Astrocyte of the cerebellum (primary cell): ENCODE data around the gene LIM2.

Source experiments
- DNase-seq: peaks from one replicate; pipeline ENCODE4 v3.0.0-alpha.2; 2011; ENCODE audit warnings: low read depth
- H3K4me3 ChIP-seq: 2 replicates; pipeline ENCODE4 v1.5.1; 2011; ENCODE audit warnings: mild to moderate bottlenecking, low read depth, low read length, moderate library complexity
- CTCF ChIP-seq: IDR thresholded peaks from 2 replicates; pipeline ENCODE4 v1.5.1; 2012; ENCODE audit warnings: low read length, low read depth, moderate library complexity, mild to moderate bottlenecking; ENCODE audit errors: missing control alignments
- in situ Hi-C: cut with HindIII; loops from 2 replicates; pipeline ENCODE4 v1.10.0; 2017; ENCODE audit warnings: low sequenced_read_pairs

The LIM2 gene

GRCh38 chr19:51387924-51388389 lies at the start of gene LIM2:
TSS of gene LIM2 (minus strand) at chr19:51387974. CDS start at chr19:51387443, 531 bp downstream.
- no peak for TF ChIP-seq CTCF
- in situ Hi-C loops = no loop called here
- DNase-seq = no peak
- H3K4me3 ChIP-seq = no peak within 1 kb of the TSS

GRCh38 chr19:51434456-51434855 lies 46.7 kb upstream of the LIM2 start:
- no peak for TF ChIP-seq CTCF
- in situ Hi-C loops = no loop called here
- DNase-seq = no peak
- no peak overlapping the region for H3K4me3 ChIP-seq

DNA sequence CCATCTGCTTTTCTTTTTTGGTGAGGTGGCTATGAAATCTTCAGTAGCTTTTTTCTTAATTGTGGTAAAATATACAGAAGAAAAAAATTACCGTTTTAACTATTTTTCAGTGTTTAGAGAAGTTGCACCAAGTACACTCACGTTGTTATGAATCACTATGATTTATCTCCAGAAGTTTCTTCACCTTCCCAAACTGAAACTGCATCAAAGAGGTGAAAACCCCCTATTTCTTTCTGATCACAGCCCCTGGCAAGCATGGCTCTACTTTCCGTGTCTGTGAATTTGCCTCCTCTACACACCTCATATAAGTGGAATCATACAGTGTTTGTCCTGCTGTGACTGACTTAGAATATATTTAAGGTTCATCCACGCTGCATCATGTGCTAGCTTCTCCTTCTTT lies 45.3 kb upstream of the LIM2 start:
- in situ Hi-C loops = no loop called here
- no peak for TF ChIP-seq CTCF
- no peak overlapping the region for H3K4me3 ChIP-seq
- no peak for DNase-seq

- H3K4me3 ChIP-seq = no peak overlapping the region
- in situ Hi-C loops = no loop called here
- TF ChIP-seq CTCF = no peak
- DNase-seq = no peak
These were observed 43.4 kb upstream of the LIM2 start for GRCh38 chr19:51431124-51431523.

DNA sequence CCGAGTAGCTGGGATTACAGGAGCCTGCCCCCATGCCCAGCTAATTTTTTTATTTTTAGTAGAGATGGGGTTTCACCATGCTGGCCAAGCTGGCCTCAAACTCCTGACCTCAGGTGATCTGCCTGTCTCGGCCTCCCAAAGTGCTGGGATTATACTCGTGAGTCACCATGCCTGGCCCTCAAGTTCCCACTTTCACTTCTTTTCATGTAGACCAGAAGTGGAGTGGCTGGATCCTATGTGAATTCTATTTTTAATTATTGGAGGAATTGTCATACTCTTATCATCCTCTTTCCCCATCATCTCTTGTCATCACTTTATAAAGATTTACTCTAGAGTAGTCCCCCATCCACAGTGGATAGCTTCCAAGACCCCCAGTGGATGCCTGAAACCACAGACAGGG lies 42.4 kb upstream of the LIM2 start:
- in situ Hi-C loops = no loop called here
- H3K4me3 ChIP-seq = no peak overlapping the region
- DNase-seq = no peak
- TF ChIP-seq CTCF = no peak

- no peak for TF ChIP-seq CTCF
- no peak for DNase-seq
- H3K4me3 ChIP-seq = no peak overlapping the region
- in situ Hi-C loops = no loop called here
These were observed 39.4 kb upstream of the LIM2 start for GRCh38 chr19:51427201-51427600.

GRCh38 chr19:51422053-51422448 lies 34.3 kb upstream of the LIM2 start:
- H3K4me3 ChIP-seq = no peak overlapping the region
- TF ChIP-seq CTCF = peak; percentile 90
- peak; percentile 6 for DNase-seq
- in situ Hi-C loops = no loop called here
